Esophagus muscularis mucosa (tissue), 4 donors: ENCODE results near the gene IP6K1.

Experiments used
- EP300 ChIP-seq: sonication (generic); formaldehyde crosslinking; IDR thresholded peaks from one replicate; pipeline ENCODE4 v1.6.1; 2017; ENCODE audit warnings: antibody characterized with exemption
- POLR2A ChIP-seq: fragments of 450-650 bp; IDR thresholded peaks from one replicate; pipeline ENCODE4 v1.6.1; 2017; ENCODE audit warnings: antibody characterized with exemption, moderate library complexity, mild to moderate bottlenecking, low read depth
- POLR2AphosphoS5 ChIP-seq, 2 donors: sonication (generic); formaldehyde crosslinking; IDR thresholded peaks; one replicate each; pipeline ENCODE4 v1.6.1; 2017; ENCODE audit warnings: antibody characterized with exemption in 2 of 2
- TF ChIP-seq, protein P1 (sequence below), 3 experiments: fragments of 200-600 bp in 2 of 3; fragments of 450-650 bp in 1 of 3; sonication (generic) in 2 of 3; IDR thresholded peaks; one replicate each; pipeline ENCODE4 v1.5.1; 2017 to 2019; ENCODE audit warnings: antibody characterized with exemption in 3 of 3, mild to moderate bottlenecking in 2 of 3, moderate library complexity in 1 of 3

DNA sequence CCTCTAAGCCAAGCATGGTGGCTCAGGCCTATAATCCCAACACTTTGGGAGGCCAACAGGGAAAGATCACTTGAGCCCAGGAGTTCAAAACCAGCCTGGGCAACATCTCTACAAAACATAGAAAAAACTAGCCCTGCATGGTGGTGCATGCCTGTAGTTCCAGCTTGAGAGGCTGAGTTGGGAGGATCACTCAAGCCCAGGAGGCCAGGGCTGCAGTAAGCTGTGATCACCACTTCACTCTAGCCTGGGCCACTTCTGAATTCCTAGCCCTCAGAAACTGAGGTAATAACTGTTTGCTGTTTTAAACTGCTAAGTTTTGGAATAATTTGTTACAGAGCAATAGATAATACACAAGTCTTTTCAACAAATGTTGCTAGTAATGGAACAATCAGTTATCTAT is 16.4 kb downstream of the IP6K1 start:
- TF ChIP-seq, protein P1, sequence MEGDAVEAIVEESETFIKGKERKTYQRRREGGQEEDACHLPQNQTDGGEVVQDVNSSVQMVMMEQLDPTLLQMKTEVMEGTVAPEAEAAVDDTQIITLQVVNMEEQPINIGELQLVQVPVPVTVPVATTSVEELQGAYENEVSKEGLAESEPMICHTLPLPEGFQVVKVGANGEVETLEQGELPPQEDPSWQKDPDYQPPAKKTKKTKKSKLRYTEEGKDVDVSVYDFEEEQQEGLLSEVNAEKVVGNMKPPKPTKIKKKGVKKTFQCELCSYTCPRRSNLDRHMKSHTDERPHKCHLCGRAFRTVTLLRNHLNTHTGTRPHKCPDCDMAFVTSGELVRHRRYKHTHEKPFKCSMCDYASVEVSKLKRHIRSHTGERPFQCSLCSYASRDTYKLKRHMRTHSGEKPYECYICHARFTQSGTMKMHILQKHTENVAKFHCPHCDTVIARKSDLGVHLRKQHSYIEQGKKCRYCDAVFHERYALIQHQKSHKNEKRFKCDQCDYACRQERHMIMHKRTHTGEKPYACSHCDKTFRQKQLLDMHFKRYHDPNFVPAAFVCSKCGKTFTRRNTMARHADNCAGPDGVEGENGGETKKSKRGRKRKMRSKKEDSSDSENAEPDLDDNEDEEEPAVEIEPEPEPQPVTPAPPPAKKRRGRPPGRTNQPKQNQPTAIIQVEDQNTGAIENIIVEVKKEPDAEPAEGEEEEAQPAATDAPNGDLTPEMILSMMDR (IDR thresholded peaks at IDR 0.05), result no peak
- TF ChIP-seq EP300, result no peak
- TF ChIP-seq POLR2AphosphoS5 (IDR thresholded peaks at IDR 0.05), result no peak
- no peak for TF ChIP-seq POLR2A
